Stimulated activated CD8-positive, alpha-beta memory T cell treated with anti-CD3 and anti-CD28 coated beads, Interleukin-7, amount 100 ng/mL, for 1 hour (primary cell): ENCODE data around the gene FLRT1.

Experiments used
- DNase-seq, 2 donors: peaks; one replicate each; pipeline ENCODE4 v3.0.0-alpha.2; 2020; ENCODE audit warnings: low read depth in 2 of 2

Gene FLRT1

DNA sequence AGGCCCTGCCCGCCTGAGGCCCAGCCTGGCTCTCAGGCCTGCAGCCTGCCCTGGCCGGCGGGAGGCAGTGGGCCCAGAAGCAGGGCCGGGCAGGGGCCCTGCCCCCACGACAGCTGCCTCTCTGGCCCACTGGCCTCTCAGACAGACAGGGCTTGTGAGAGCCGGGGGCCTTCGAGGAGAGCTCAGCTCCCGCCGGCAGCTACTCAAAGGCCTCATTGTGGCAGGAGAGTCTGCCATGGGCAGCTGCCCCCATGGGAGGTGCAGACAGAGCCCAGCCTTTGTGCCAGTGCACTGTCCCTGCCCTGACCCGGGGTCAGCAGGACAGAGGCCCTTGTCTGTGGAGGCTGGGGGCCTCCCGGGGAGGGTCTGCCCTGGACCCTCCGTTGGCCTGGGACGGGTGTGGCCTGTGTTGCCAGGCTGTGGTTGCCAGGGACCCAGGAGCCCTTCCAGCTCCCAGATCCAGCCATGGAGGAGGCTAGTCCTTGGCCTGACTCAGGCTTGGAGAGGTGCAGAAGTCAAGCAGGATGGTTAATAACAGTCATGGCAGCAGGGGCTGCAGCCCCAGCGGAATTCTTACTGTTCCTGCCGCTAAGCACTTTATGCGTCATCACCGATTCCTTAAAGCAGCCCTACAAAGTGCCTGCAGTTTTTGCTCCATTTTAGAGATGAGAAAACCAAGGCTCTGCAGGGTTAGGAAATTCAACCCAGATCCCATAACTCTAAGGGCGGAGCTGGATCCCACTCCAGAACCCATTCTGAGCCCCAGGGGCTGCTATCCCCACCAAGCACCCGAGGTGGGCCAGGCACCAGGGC lies 12.5 kb downstream of the FLRT1 start:
- DNase-seq, result no peak

DNA sequence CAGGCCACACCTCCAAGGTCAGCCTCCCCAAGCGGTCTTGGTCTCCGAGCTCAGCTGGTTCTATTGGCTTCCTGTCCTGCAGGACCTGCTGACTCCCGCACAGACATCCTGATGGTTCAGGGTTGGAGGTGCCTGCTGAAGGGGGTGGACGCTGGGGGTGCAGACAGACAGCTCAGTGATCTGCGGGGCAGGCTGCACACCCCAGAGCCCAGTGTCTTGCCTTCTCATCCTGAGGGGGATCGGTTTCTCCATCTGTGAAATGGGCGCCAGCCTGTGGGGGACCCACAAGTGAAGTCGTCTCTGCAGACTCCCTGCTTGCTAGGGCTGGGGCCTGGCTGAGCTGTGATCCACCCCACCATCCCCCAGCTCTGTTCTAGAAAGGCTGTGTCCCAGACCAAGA lies 13.8 kb downstream of the FLRT1 start:
- DNase-seq, result no peak

DNA sequence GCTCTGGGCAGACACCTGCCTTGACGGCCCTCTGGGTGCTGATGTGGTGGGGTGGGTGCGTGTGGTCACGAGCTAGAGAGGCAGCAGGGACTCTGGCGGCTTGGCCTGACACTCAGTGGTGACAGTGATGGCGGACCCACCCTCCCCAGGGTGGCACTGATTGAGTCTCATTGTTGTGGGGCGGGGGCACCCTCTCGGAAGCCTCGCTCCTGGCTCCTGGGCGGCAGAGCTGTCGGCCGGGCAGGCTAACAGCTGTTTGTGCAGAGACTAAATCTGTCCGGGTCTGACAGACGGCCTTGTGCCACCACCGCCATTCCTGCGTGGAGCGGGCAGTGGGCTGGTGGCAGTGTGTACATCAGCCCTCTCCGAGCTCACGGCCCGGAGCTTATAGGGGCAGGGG lies 15.6 kb downstream of the FLRT1 start:
- no peak for DNase-seq

DNA sequence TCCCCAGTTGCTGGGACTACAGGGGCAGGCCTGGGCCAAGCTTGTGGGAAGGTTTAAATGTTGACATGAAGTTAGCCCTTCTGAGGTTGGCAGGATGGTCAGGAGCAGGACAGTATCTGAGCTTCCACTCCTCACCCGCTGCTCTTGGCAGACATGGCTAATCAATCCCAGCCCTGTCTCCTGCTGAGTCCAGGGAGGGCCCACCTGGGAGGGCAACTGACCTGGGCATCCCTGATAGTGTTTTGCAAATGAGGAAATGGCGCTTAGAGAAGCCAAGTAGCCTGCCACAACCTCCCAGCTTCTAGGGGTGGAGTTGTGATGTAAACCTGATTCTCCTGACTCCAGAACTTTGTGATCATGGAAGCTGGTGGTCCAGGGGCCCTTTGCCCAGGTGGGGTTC lies 16.7 kb downstream of the FLRT1 start:
- no peak for DNase-seq

DNA sequence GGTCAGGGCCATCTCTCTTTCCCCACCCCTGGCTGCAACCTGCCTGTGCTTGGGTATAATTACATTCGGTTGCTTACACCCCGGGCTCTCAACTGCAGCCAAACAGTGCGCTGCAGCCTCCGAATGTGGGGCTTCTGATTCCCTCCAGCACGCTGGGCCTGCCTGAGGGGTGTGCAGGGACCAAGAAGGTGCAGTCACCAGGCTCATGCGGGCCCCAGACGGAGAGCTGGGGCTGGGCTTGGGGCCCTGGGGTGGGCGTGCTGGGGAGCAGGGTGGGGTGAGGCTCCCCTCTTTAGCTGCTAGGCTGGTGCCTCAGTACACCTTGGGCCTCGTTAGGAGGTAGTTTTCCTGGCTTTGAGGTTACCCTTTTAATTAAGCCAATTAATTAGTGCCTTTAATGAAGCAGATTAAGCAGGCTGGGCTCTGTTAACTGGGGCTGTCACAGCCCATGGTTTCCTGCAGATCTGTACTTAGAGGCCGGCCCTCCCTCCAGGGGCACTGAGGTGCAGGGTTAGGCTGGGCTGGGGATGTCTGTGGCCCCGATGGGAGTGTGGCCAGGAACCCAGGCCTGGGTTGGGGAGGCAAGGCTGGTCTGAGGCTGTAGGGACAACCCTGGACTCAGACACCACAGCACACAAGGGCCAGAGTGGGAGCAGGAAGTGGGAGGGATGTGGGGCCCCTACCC lies 17.3 kb downstream of the FLRT1 start:
- DNase-seq, result no peak

DNA sequence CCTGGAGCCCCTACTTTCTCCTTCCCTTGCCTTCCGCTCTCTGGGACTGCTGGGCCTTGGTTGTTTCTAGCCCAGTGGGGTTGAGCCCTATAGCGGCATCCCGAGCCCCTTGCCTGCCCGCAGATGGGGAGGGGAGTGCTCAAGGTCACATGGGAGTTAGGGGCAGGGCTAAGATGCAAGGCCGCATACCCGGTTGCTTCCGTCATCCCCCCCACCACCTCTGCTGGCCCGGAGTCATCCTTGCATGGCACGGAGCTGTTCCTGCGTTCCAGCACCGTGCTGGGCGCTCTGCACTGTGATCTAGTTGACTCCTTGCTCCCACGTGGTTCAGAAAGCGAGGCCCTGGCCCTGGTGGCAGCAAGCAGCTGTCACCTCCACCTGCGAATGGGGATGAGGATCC lies 18.0 kb downstream of the FLRT1 start:
- DNase-seq, result no peak

DNA sequence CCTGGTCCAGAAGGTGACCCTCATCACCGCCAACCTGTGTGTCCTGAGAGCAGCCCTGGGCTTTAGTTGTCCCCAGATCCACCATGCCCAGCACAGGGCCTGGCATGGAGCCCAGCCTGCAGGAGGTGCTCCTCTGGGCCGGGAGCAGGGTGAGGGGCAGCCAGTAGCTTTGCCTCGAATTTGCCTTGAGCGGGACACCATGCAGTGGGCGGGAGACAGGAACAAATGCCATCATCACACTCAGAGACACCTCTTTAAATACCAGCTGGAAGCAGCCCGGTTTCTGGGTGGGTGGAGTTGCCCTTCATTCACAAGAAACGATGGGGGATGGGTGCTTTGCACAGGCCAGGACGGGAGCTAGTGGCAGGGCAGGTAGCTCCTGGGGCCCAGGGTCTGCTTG lies 19.3 kb downstream of the FLRT1 start:
- DNase-seq, result no peak

DNA sequence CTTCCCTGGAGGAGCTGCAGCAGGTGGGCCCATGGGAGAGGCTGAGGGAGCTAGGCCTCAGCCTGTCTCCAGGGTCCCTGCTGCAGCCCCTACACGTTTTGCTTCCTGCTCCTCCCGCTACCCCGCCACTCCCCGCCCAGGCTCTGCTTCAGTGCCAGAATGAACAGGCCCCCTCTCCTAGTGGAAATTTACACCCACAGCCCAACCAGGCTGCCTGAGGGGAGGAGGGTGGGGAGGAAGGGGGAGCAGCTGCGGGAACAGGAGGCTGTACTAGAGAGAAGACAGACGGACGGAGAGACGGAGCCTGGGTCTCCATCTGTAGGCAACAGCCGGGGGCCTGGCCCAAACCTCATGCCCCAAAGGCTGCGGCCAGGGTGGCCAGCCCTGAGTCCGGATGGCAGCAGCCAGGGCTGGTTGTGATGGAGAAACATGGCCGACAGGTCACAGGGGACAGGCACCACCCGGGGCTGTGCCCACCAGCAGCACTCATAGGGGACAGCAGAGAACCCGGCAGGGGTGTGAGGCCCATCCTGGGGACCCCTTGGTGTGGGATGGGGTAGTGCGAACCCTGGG lies 20.6 kb downstream of the FLRT1 start:
- DNase-seq, result no peak

DNA sequence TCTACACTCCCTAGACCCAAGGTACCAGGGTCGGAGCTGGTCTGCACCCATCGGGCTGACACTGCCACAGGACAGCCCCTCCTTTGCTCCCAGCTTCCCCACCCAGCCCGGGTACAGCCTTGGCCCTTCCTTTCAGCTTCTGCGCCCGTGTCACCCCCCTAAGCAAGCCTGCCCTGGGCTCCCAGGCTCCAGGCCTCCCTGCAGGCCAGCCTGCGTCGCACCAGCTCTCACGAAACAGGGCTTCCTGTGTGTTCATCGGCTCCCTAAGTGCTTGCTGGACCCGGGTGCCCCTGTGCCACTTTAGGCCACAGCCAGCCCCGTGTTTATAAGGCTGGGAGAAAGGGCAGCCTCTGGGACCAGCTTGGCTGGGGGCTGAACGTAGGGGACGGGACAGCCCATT lies 21.1 kb downstream of the FLRT1 start:
- DNase-seq, result no peak

DNA sequence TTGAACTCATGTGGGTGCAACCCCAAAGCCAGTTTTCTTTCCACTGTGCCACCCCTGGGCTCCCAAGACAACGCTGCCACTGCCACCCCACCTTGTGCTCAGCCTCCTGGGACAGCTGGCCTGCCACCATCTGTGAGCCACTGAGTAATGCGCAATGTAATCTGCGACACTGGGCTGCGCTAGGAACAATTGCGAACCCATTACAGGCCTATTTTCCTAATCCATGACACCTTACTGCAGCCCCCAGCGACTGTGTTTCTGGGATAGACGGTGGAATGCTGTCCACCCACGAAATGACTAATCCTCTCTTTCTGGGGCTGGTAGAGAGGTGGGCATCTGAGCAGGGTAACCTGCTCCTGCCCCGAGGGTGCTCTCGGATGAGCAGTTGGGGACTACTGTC lies 22.2 kb downstream of the FLRT1 start:
- DNase-seq, result no peak

DNA sequence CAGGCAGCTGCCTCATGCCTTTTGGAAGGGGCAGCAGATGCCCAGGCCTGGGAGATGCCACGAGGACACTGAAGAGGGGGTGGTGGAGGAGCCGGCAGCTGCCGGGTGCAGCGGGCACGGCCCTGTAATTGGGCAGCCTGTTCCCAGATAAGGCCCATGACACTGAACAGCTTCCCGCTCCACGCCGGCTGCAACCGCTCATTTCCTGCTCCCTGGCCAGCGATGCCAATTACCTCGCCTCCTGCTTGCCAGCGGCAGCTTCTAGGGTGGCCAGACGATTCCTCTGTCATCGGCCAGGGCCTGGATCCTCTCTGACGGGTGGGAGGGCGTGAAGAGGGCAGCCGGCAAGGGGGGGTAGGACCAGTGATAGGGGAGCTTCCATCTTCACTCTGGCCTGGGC lies 22.8 kb downstream of the FLRT1 start:
- no peak for DNase-seq

DNA sequence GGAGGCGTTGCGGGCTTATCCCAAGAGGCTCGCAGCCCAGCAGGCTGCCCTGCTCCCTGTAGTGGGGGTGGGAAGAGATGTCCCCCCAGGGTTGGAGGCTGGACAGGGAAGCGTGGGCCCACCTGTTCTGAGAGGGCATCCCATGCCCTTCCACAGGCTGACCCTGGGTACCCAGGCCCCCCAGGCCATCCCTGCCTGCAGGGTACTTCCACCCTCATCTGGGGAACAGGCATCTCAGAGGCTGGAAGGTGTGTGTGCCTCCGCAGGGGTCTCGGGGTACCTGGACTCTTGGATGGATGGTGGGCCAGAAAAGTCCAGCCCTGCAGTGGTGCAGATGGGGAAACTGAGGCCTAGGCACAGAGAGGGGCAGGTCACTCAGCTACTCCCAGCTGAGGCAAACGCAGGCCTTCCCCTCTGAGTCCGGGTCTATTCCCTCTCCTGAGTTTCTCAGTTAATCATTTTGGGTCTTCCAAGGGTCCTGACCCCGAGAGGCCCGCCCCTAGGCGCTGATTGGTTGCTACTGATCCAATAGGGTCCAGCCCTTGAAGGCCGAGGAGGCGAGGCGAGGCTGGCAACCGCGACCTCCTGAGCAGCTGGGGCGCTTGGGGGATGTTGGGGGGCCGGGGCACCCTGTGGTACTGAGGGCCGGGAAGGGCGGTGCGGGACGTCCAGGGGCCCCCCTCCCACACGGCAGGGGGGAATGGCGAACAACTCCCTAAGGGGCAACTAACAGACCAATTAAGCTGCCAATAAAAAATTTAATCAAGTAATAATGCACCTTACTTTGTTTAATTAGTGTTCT lies 23.8 kb downstream of the FLRT1 start:
- DNase-seq, result no peak

DNA sequence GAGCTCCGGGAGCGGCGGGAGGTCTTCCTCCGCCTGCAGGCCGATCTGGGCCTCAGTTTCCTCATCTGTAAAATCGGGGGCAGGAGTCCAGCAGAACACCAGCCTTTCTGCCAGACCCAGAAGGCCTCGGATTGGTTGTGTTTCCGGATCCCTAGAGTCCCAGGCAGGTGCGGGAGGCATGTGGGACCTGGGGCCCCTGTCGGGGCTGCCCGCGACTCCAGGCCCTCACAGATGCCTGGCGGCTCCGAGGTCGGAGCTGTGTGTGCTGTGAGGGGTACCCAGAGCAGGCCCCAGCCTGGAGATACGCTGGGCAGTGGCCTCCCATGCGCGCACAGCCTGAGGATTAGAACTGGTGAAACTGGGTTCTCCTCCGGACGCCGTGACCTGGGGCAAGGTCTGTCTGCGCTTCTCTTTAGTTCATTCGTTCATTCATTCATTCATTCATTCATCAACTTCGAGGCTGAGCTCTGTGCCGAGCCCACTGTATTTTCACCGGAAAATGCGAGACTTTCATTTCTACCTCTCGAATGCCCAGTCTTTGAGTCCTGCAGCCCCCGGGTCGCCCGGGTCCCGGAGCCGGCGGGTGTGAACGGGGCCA lies 24.6 kb downstream of the FLRT1 start:
- no peak for DNase-seq

DNA sequence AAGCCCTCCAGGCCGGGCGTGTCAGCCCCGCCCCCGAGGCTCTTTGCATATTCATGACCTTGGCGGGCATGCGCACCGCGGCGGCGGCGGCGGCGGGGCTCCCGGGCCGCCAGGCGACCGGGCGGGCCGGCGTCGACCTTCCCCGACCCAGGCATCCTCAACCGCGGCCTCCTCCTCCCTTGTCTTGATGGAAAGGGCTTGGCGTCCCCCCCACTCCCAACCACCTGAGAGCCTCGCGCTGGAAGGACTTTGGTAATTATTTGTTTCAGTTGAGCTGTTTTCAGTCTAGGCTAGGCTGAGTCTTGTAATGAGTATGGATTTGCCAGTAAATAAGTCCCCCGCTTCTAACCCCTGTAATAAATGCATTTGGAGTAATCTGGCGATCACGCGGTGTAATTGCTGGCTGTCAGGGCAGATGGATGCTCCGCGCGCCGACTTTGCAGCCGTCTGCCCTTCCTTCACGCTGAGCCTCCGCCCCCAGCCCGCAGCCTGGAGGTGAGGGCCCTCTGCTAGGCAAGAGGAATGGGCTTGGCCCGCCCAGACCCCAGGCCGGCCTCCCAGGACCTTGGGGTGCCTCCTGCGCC lies 25.2 kb downstream of the FLRT1 start:
- DNase-seq, result peak; percentile 25

DNA sequence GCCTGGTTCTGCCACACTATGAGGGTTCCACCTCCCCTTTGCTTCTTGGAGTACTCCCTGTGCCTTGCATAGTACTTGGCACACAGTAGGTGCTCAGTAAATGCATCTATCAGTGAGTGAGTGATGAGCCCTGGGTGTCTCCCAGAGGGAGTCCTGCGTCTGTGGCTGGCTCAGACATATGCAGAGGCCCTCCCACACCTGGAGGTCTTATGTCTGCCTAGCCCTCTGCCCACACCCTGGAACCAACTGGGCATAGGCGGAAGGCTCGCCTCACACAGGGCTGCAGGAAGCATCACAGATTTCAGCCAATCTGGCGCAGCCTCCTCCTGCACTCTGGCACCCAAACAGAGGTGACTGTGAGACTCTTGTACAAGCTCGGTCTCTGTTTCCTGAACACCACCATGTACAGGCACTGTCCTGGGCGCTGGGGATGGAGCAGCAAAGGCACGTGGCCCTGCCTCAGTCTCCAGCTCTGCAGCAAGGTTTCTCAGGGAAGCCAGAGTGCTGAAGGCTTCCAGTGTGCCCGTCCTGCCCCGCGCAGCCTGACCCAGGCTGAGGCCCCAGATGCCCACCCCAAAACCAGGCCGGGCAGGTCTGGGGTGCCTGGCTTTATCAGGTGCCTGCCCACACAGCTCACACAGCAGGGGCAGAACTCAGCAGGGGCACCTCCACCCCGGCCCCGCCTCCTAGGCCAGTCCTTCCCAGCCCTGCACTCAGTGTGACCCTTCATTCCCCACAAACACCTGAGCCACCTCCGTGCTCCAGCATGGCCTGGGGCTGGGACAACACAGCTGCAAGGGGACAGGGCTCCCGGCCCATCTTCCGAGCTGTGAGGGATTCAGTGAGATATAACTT lies 26.7 kb downstream of the FLRT1 start:
- DNase-seq, result no peak

DNA sequence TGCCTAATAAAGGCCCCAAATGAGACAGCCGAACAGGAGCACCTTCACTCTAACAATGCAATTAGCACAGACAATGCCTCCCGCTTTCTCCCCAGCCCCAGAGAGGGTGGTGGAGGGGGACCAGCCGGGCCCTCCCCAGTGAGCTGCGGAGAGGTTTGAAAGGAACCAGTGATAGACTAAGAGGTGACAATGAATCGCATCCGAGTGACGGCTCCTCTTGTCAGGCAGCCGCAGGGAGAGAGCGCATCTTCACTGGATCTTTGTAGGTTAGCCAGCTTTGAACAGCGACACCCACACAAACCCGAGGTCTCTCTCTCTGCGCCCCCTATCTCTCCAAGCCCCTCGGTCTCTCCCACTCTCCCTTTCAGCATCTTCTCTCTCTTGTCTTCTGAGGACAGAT lies 28.0 kb downstream of the FLRT1 start:
- DNase-seq, result no peak

DNA sequence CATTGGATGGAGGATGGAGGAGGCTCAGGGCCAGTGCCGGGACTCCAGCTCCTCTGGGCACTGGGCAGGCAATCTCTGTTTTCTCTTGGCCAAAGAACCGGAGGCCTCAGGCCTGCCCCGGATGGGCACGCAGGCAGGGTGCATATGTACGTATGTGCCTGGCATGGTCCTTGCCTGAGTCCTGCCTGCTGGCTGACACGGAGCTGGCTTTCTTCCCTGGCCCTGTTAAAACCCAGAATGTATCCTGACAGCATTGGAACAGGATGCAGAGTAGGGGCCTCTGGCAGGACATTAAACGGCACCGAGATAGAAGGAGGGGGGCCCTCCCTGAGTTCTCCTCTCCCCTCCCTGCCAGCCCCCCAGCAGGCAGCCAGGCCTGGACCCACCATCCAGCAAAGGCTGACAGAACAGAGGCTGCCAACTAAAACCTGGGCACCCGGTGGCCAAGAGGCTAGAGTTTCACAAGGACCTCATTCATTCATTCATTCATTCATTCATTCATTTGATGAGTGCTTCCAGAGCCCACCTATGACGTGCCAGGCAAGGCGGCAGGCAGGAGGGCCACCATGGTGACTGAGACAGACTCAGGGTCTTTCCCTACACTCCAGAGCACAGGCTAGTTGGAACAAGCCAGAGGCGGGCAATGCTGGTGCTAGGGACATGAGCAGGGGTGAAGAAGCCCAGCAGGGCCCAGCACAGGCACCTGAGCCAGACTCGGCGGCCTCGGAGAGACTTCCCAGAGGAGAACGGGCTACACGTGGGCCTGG lies 28.8 kb downstream of the FLRT1 start:
- no peak for DNase-seq

DNA sequence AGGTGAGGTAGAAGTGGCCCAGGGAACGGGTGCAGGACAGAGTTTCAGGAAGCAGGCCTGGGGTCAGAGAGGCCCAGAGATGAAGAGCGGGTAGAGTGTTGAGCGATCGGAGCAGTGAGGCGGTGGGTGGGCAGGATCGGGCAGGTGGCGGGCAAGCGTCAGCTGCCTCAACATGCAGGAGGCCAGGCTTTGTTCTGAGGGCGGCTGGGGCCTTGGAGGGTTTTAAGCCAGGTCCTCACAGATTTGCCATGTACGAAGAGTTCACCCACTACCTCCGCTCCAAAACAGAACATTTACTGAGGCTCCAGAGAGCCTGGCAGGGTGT lies 29.4 kb downstream of the FLRT1 start:
- no peak for DNase-seq

DNA sequence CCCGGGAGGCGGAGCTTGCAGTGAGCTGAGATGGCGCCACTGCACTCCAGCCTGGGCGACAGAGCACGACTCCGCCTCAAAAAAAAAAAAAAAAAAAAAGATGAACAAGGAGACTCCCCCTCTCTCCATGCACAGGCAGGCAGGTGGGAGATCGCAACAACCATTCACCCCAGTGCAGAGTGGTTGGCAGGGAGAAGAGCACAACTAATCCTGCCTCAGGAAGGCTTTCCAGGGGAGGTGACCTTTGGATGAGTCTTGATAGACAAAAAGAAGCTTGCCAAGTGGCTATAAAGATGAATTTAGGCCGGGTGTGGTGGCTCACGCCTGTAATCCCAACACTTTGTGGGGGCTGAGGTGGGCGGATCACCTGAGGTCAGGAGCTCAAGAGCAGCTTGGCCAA lies 30.0 kb downstream of the FLRT1 start:
- no peak for DNase-seq
